ENCODE results near the gene MICOS13. TPM values are rescaled to one million over a fixed set of nuclear protein-coding genes. Genes with fewer than 3 reads are reported as not detected.

The MICOS13 gene
- 45.1 to 70.1 TPM (median 66.8 TPM) in 5 replicates for total RNA-seq (2022; extraction: Qiagen RNA extraction; ENCODE audit: low read depth)

DNA sequence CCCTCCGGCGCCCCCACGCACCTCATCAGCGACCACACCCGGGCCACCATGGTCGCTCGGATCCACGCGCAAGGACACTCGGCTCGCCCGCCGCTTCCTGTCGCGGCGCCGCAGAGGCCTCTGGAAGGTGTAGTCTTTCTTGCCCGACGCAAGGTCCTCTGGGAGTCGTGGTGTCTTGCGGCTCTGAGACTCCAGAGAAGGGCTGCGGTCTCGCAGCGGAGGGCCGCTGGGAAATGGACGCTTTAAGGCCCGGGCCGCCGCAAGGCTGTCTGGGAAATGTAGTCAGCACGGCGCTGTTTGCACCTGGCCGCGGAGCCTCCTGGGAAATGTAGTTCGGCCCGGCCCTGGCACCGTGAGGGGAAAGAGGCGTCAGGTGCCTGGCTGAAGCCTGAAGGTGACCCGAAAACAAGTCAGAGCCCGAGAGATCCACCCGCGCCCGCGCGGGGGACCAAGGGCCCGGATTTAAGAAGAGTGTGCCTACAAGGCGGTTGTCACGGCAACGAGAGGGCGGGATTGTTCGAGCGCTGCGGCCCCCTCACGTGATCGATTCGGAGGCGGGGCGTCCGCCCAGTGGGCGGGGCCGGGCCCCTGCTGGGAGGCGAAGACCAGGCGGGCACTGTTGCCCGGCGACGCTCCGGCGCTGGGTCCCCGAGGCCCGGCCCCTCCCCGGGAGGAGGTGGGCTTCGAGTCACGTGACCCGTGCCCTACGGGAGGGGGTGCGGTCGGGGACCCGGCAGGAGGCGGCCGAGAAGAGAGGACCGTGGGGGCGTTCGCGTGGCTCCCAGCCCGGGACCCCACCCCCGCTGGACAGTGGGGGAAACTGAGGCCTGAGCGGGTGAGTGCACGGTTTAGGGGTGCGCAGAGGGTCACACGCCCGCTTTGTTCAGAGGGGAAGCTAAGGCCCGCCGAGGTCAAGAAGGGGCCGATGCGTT, at the start of gene MICOS13, which contains the start of gene HSD11B1L:
Gene MICOS13, minus strand, starts transcription at position 80 of the 932 bp plus-strand sequence. Its CDS starts 30 bp downstream, at position 50.
Gene HSD11B1L, plus strand, starts transcription at position 591 of the 932 bp plus-strand sequence. CDS start 3,806 bp downstream, outside the sequence.

DNA sequence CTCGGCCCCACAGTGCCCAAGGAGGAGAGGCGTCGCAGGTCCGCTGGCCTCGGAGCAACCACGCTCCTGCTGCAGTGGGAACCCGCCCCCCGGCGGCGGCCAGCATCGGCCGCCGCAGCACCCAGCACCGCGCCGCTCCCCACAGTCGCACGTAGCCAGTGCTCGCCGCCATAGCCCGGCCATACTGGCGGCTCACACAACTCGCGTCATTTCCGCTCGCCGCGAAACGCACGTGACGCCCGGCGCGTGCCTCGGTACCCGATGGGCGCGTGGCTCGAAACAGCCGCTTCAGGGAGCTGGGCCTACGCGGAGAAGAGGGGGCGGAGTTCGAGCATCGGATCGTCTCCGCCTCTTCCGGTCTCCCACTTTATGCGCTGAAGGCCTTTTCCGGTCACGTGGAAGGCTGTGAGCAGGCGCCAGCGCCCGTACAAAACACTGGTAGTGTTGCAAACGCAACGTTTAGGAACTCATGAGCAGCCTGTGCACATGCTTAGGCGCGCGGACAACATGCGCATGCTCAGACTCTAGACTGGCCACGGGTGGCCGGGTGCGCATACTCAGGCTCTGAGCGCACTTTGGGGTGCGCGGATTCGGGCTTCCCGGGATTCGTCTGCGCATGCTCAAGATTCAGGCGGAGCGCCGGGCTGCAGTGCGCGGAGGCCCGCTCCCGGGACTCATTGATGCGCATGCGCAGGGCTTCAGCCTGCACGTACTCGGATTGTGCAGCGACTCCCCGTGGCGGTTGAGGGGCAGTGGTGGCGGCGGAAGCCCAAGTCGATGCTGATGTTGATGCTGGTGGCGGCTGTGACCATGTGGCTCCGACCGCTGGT, 39.9 kb upstream of the MICOS13 start, which contains the start of the genes CATSPERD and LONP1:
Gene CATSPERD, plus strand, starts transcription at position 677 of the 830 bp plus-strand sequence. Its CDS starts 101 bp downstream, at position 778.
Gene LONP1, minus strand, starts transcription at position 186 of the 830 bp plus-strand sequence. Its CDS starts 14 bp downstream, at position 172.

DNA sequence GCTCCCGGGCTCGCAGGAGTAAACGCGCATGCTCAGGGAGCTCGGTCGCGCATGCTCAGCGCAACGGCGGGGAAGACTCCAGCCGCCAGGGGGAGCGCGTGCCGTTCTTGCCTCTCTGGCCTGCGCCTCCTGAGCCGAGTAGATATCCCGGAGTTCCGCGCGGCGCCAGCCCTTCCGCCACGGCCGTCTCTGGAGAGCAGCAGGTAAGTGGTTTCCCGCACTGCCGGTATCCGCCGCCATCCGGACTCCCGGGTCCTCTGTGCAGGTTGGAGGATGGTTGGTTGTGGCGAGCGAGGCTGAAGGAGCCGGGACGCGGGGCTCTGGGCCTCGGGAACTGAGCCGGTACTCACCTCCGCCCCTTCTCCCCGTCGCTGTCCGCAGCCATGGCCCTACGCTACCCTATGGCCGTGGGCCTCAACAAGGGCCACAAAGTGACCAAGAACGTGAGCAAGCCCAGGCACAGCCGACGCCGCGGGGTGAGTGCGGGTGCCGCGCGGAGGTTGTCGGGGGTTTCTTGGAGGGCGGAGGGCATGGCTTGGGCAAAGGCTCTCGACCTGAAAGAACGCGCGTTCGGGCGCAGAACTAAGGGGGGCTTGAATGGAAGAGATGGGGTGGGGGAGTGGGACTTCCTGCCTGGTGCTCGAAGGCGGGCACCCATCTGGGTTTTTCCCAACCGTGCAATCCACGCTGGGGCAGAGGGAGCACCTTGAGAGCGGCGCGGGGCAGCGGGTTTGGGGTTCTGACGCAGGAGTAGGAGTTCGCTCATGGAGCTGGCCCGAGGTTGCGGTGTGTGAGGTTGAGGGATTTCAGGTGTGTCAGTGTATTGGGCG, 10.0 kb upstream of the MICOS13 start, which contains the start of gene RPL36:
Gene RPL36, plus strand, starts transcription at position 171 of the 830 bp plus-strand sequence. Its CDS starts 213 bp downstream, at position 384.

Other genes with a start within 250 kb of the MICOS13 start
- not detected in 5 replicates for gene ZNRF4, start 225.1 kb downstream of the MICOS13 start, total RNA-seq (2022; extraction: Qiagen RNA extraction; ENCODE audit: low read depth)
- 2.0 to 3.1 TPM (median 2.6 TPM) in 5 replicates for gene TINCR, start 112.6 kb downstream of the MICOS13 start, total RNA-seq (2022; extraction: Qiagen RNA extraction; ENCODE audit: low read depth)
- 26.6 to 43.7 TPM (median 37.3 TPM) in 5 replicates for gene SAFB2, start 57.7 kb downstream of the MICOS13 start, total RNA-seq (2022; extraction: Qiagen RNA extraction; ENCODE audit: low read depth)
- 53.9 to 60.1 TPM (median 57.1 TPM) in 5 replicates for gene SAFB, start 57.4 kb downstream of the MICOS13 start, total RNA-seq (2022; extraction: Qiagen RNA extraction; ENCODE audit: low read depth)
- 2.8 to 5.2 TPM (median 4.5 TPM) in 5 replicates for gene HSD11B1L, start 511 bp upstream of the MICOS13 start, total RNA-seq (2022; extraction: Qiagen RNA extraction; ENCODE audit: low read depth)
- gene RPL36, start 9.8 kb upstream of the MICOS13 start, total RNA-seq (2022; extraction: Qiagen RNA extraction; ENCODE audit: low read depth), result 735 to 913 TPM (median 777 TPM) in 5 replicates
- gene LONP1, start 39.6 kb upstream of the MICOS13 start, total RNA-seq (2022; extraction: Qiagen RNA extraction; ENCODE audit: low read depth), result 44.8 to 62.0 TPM (median 59.6 TPM) in 5 replicates
- not detected in 5 replicates for gene CATSPERD, start 40.1 kb upstream of the MICOS13 start, total RNA-seq (2022; extraction: Qiagen RNA extraction; ENCODE audit: low read depth)
- gene PRR22, start 104.2 kb upstream of the MICOS13 start, total RNA-seq (2022; extraction: Qiagen RNA extraction; ENCODE audit: low read depth), result 1.7 to 3.5 TPM (median 2.5 TPM) in 5 replicates
- gene DUS3L, start 110.6 kb upstream of the MICOS13 start, total RNA-seq (2022; extraction: Qiagen RNA extraction; ENCODE audit: low read depth), result 28.4 to 34.0 TPM (median 31.9 TPM) in 5 replicates
- gene NRTN, start 124.6 kb upstream of the MICOS13 start, total RNA-seq (2022; extraction: Qiagen RNA extraction; ENCODE audit: low read depth), result 0.37 to 0.89 TPM (median 0.58 TPM) in 5 replicates
- gene FUT6, start 159.2 kb upstream of the MICOS13 start, total RNA-seq (2022; extraction: Qiagen RNA extraction; ENCODE audit: low read depth), result not detected in 5 replicates
- gene FUT3, start 170.9 kb upstream of the MICOS13 start, total RNA-seq (2022; extraction: Qiagen RNA extraction; ENCODE audit: low read depth), result 0.12 to 0.15 TPM in 2 of 5 replicates, not detected in the others
- not detected in 5 replicates for gene FUT5, start 190.0 kb upstream of the MICOS13 start, total RNA-seq (2022; extraction: Qiagen RNA extraction; ENCODE audit: low read depth)
- 204 to 303 TPM (median 278 TPM) in 5 replicates for gene NDUFA11, start 223.3 kb upstream of the MICOS13 start, total RNA-seq (2022; extraction: Qiagen RNA extraction; ENCODE audit: low read depth)
- 0.29 to 0.79 TPM (median 0.41 TPM) in 5 replicates for gene VMAC, start 224.4 kb upstream of the MICOS13 start, total RNA-seq (2022; extraction: Qiagen RNA extraction; ENCODE audit: low read depth)
- gene CAPS, start 233.7 kb upstream of the MICOS13 start, total RNA-seq (2022; extraction: Qiagen RNA extraction; ENCODE audit: low read depth), result 0.59 to 1.3 TPM (median 0.92 TPM) in 5 replicates

Measured in A549 treated with RU486 at 1 μM for 4 hours (cell line).